Neural progenitor cell (in vitro differentiated cells): Measurements from ENCODE around the gene ABCC2. TPM values are rescaled to one million over a fixed set of nuclear protein-coding genes. Genes with fewer than 3 reads are reported as not detected.

Experiments
- DNase-seq: peaks from one replicate; pipeline ENCODE4 v3.0.0-alpha.2; 2016; ENCODE audit warnings: low spot score
- H2AFZ ChIP-seq: fragments of 200-600 bp; sonication (generic); replicated peaks from 2 replicates; pipeline ENCODE4 v1.6.1; 2016; ENCODE audit warnings: antibody characterized with exemption
- H3F3A ChIP-seq: fragments of 200-600 bp; sonication (generic); 2 replicates; pipeline ENCODE4 v1.6.1; 2016; ENCODE audit warnings: antibody characterized with exemption, low read depth
- H3K27ac ChIP-seq: fragments of 200-600 bp; sonication (generic); 2 replicates; pipeline ENCODE4 v1.5.1; 2016; ENCODE audit warnings: mild to moderate bottlenecking
- H3K27me3 ChIP-seq: fragments of 200-600 bp; sonication (generic); 2 replicates; pipeline ENCODE4 v1.6.1; 2016; ENCODE audit warnings: mild to moderate bottlenecking, moderate library complexity
- H3K36me3 ChIP-seq: fragments of 200-600 bp; sonication (generic); 2 replicates; pipeline ENCODE4 v1.5.1; 2016
- H3K4me1 ChIP-seq: fragments of 200-600 bp; sonication (generic); 2 replicates; pipeline ENCODE4 v1.6.1; 2016; ENCODE audit warnings: mixed run types
- H3K4me2 ChIP-seq: fragments of 200-600 bp; sonication (generic); 2 replicates; pipeline ENCODE4 v1.6.1; 2016
- H3K4me3 ChIP-seq: fragments of 200-600 bp; sonication (generic); 2 replicates; pipeline ENCODE4 v1.5.1; 2016
- H3K79me2 ChIP-seq: fragments of 200-600 bp; sonication (generic); 2 replicates; pipeline ENCODE4 v1.6.1; 2016; ENCODE audit warnings: low read depth
- H3K9ac ChIP-seq: fragments of 200-600 bp; sonication (generic); 2 replicates; pipeline ENCODE4 v1.6.1; 2016
- H3K9me3 ChIP-seq: fragments of 200-600 bp; sonication (generic); 2 replicates; pipeline ENCODE4 v1.5.1; 2016; ENCODE audit warnings: low read depth
- H4K20me1 ChIP-seq: fragments of 200-600 bp; sonication (generic); 2 replicates; pipeline ENCODE4 v1.6.1; 2016; ENCODE audit warnings: low read depth
- H3K27ac Mint-ChIP-seq: 3 replicates; pipeline ENCODE4 v1.8.0; 2021; ENCODE audit warnings: mixed read lengths
- H3K27me3 Mint-ChIP-seq: 2 replicates; pipeline ENCODE4 v1.8.0; 2022; ENCODE audit warnings: low read depth, mild to moderate bottlenecking, inconsistent platforms, moderate library complexity, mixed read lengths; ENCODE audit not compliant: insufficient read depth
- H3K36me3 Mint-ChIP-seq: 3 replicates; pipeline ENCODE4 v1.8.0; 2021; ENCODE audit warnings: mixed read lengths
- H3K4me1 Mint-ChIP-seq: 3 replicates; pipeline ENCODE4 v1.8.0; 2021; ENCODE audit warnings: mixed read lengths
- H3K4me3 Mint-ChIP-seq: 3 replicates; pipeline ENCODE4 v1.8.0; 2021; ENCODE audit warnings: mild to moderate bottlenecking, moderate library complexity, mixed read lengths
- H3K9me3 Mint-ChIP-seq: 3 replicates; pipeline ENCODE4 v1.8.0; 2020; ENCODE audit warnings: mixed read lengths
- EZH2 ChIP-seq: fragments of 200-600 bp; sonication (generic); IDR thresholded peaks from 2 replicates; pipeline ENCODE4 v1.6.1; 2017; ENCODE audit warnings: antibody characterized with exemption, mild to moderate bottlenecking, moderate library complexity
- EZH2phosphoT487 ChIP-seq: fragments of 200-600 bp; sonication (generic); IDR thresholded peaks from 2 replicates; pipeline ENCODE4 v1.6.1; 2017; ENCODE audit warnings: antibody characterized with exemption
- total RNA-seq: library from RNA; depleted of rRNA; stranded (reverse); fragments of >200 nt; gene quantifications from 2 replicates; pipeline ENCODE4 v1.2.3, GENCODE V29; 2015; ENCODE audit warnings: low replicate concordance
- TF ChIP-seq, protein P1 (sequence below): fragments of 200-600 bp; sonication (generic); IDR thresholded peaks from 2 replicates; pipeline ENCODE4 v1.5.1; 2017; ENCODE audit warnings: antibody characterized with exemption, mild to moderate bottlenecking

ABCC2 gene
- total RNA-seq, 1 donor from 2014 or later, result 0.26 TPM

DNA sequence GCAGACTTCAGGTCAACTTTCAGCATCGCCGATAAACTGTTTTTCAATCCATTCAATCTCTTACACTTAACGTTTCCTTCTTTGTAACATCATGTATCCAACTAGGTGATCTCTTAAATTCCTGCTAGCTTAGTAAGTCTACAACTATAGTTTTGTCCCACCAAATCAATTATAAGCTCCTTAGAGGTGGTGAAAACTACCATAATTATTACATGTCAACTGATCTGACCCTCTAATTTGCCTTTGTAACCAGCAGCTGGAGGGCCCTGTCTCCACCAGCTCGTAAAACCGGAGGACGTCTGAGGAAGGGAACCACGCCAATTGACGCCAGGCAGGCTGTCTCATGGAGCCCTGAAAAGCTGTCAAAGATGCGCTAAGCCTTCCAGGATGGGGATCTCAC, 113.4 kb downstream of the ABCC2 start:
- TF ChIP-seq EZH2phosphoT487, result no peak
- TF ChIP-seq, protein P1, sequence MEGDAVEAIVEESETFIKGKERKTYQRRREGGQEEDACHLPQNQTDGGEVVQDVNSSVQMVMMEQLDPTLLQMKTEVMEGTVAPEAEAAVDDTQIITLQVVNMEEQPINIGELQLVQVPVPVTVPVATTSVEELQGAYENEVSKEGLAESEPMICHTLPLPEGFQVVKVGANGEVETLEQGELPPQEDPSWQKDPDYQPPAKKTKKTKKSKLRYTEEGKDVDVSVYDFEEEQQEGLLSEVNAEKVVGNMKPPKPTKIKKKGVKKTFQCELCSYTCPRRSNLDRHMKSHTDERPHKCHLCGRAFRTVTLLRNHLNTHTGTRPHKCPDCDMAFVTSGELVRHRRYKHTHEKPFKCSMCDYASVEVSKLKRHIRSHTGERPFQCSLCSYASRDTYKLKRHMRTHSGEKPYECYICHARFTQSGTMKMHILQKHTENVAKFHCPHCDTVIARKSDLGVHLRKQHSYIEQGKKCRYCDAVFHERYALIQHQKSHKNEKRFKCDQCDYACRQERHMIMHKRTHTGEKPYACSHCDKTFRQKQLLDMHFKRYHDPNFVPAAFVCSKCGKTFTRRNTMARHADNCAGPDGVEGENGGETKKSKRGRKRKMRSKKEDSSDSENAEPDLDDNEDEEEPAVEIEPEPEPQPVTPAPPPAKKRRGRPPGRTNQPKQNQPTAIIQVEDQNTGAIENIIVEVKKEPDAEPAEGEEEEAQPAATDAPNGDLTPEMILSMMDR, result no peak
- no peak for TF ChIP-seq EZH2
- Histone ChIP-seq H3K4me3 (no peak overlapping the region), H3K27me3 (no peaks in the 10 kb centered on the region), H3K36me3 (peaks cover 30% of the 10 kb centered on the region), H3K27ac (no peak overlapping the region), H3K79me2 (no peaks in the 10 kb centered on the region), H2AFZ (no peak overlapping the region), H3K4me1 (no peaks in the 10 kb centered on the region), H3K9me3 (no peaks in the 10 kb centered on the region), H3K4me2 (no peak overlapping the region), H3F3A (peaks cover 4% of the 10 kb centered on the region), H4K20me1 (no peaks in the 10 kb centered on the region), H3K9ac (no peak overlapping the region)
- Mint-ChIP-seq H3K36me3 (peaks cover 54% of the 10 kb centered on the region), H3K27ac (no peak overlapping the region), H3K4me3 (no peak overlapping the region), H3K4me1 (no peaks in the 10 kb centered on the region), H3K9me3 (no peaks in the 10 kb centered on the region), H3K27me3 (no peaks in the 10 kb centered on the region)
- DNase-seq, result no peak

Other genes with a start within 250 kb of the ABCC2 start
- gene NKX2-3, start 249.7 kb upstream of the ABCC2 start, total RNA-seq, result not detected in 2 replicates
- 12.4 and 15.3 TPM in 2 replicates for gene SLC25A28, start 162.2 kb upstream of the ABCC2 start, total RNA-seq
- 7.2 and 10.2 TPM in 2 replicates for gene ENTPD7, start 123.1 kb upstream of the ABCC2 start, total RNA-seq
- 49.8 and 53.5 TPM in 2 replicates for gene COX15, start 50.5 kb upstream of the ABCC2 start, total RNA-seq
- 27.8 and 36.1 TPM in 2 replicates for gene CUTC, start 50.4 kb upstream of the ABCC2 start, total RNA-seq
- 24.1 and 26.7 TPM in 2 replicates for gene DNMBP, start 227.3 kb downstream of the ABCC2 start, total RNA-seq